Stomach (tissue), 9 donors: ENCODE measurements around the gene CHST7. TPM values are rescaled to one million over a fixed set of nuclear protein-coding genes. Genes with fewer than 3 reads are reported as not detected.

ENCODE experiments used
- DNase-seq, 2 donors: peaks; one replicate each; pipeline versions ENCODE4 v3.0.0 to v3.0.0-alpha.2; 2013 to 2019
- H3K27ac ChIP-seq, 5 donors: fragments of 200-600 bp in 4 of 5; sonication (generic) in 4 of 5; one replicate each; pipeline ENCODE4 v1.5.1; 2013 to 2019; ENCODE audit warnings: mild to moderate bottlenecking in 1 of 5, moderate library complexity in 1 of 5
- H3K27me3 ChIP-seq, 3 donors: fragments of 200-600 bp; sonication (generic); one replicate each; pipeline ENCODE4 v1.5.1; 2017 to 2019; ENCODE audit warnings: mixed run types in 1 of 3
- H3K36me3 ChIP-seq, 4 donors: fragments of 200-600 bp; sonication (generic); 1 replicate in 3 of 4; 2 replicates in 1 of 4; pipeline ENCODE4 v1.5.1; 2016 to 2019
- H3K4me1 ChIP-seq, 4 donors: fragments of 200-600 bp; sonication (generic); one replicate each; pipeline ENCODE4 v1.5.1; 2016 to 2019
- H3K4me3 ChIP-seq, 4 donors: fragments of 200-600 bp; sonication (generic) in 3 of 4; one replicate each; pipeline ENCODE4 v1.5.1; 2016 to 2019; ENCODE audit warnings: mild to moderate bottlenecking in 1 of 4
- H3K9me3 ChIP-seq, 4 donors: fragments of 200-600 bp; sonication (generic); one replicate each; pipeline ENCODE4 v1.5.1; 2016 to 2019
- CTCF ChIP-seq, 7 experiments: fragments of 450-650 bp in 4 of 7; fragments of 200-600 bp in 3 of 7; sonication (generic) in 3 of 7; IDR thresholded peaks; one replicate each; pipeline ENCODE4 v1.5.1; 2016 to 2019; ENCODE audit warnings: antibody characterized with exemption in 7 of 7, control low read depth in 2 of 7, mild to moderate bottlenecking in 1 of 7
- EP300 ChIP-seq: sonication (generic); formaldehyde crosslinking; IDR thresholded peaks from one replicate; pipeline ENCODE4 v1.6.1; 2017; ENCODE audit warnings: antibody characterized with exemption
- POLR2A ChIP-seq, 4 donors: fragments of 450-650 bp; IDR thresholded peaks; one replicate each; pipeline ENCODE4 v1.6.1; 2016; ENCODE audit warnings: antibody characterized with exemption in 4 of 4, control low read depth in 2 of 4, mild to moderate bottlenecking in 1 of 4, moderate library complexity in 1 of 4
- POLR2AphosphoS5 ChIP-seq, 3 donors: sonication (generic); formaldehyde crosslinking; IDR thresholded peaks; one replicate each; pipeline ENCODE4 v1.6.1; 2016; ENCODE audit warnings: antibody characterized with exemption in 3 of 3
- WGBS, 5 donors: extraction: QIAGEN DNeasy Blood & Tissue Kit in 3 of 5; methylation state at CpG; one replicate each; pipeline versions ENCODE4 v1.1.5 to v1.1.7; 2013 to 2018; 5-methylcytosine and 5-hydroxymethylcytosine counted together
- intact Hi-C: fragments of 100-400 bp; cut with DNase I; formaldehyde crosslinking; loops from one replicate; pipeline ENCODE4 v1.15.1; 2023; ENCODE audit warnings: low total_unique reads
- polyA plus RNA-seq, 3 donors: library from polyadenylated mRNA; stranded (reverse); fragments of 200-250 nt; gene quantifications; one replicate each; pipeline ENCODE4 v1.2.3, GENCODE V29; 2013
- total RNA-seq, 5 donors: library from RNA; depleted of rRNA; stranded (reverse); fragments of >200 nt; gene quantifications; one replicate each; pipeline versions ENCODE4 v1.1.0 to v1.2.3, GENCODE V29; 2014 to 2016
- donor health status: healthy with polysubstance abuse.
- donor health status: Bipolar disorder and iron deficiency.
- donor health status: healthy.

Gene CHST7
- total and polyA plus RNA-seq, 8 donors: 0.29 to 10.1 (median 2.1) TPM

DNA sequence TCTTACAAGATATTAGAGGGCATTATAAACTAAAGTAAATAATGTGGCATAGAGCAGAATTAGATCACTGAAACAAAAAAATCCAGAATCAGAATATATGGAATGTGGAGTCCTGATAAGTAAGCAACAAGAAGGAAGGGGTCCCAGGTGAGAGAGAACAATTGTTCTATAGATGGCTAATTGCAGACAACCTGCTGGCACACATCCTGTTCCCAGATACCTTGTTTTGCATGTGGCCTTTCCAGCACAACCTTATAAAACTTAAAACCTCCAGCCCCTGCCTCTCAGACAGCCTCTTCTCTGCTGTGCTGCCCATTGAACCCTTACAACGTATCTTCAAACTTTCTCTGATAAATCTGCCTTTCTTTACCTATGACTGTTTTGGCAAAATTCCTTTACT is 23.7 kb upstream of the CHST7 start:
- TF ChIP-seq EP300: no peak
- TF ChIP-seq CTCF (IDR thresholded peaks at IDR 0.05): no peak
- TF ChIP-seq POLR2A (IDR thresholded peaks at IDR 0.05): no peak
- no peak for TF ChIP-seq POLR2AphosphoS5 (IDR thresholded peaks at IDR 0.05)
- Histone ChIP-seq H3K4me1 (peaks cover 0 to 21% (median 8%) of the 10 kb centered on the region in 4 donors), H3K27ac (no peak overlapping the region), H3K36me3 (no peaks in the 10 kb centered on the region), H3K4me3 (no peak overlapping the region), H3K9me3 (no peaks in the 10 kb centered on the region), H3K27me3 (no peaks in the 10 kb centered on the region)
- no peak for DNase-seq
- WGBS, 5 donors: 57 to 100% (median 71%) methylated on average over 1 of the region's 1 CpG
- intact Hi-C loops: no loop called here

GRCh38 chrX:46551494-46552128 is 22.0 kb upstream of the CHST7 start:
- Histone ChIP-seq H3K4me3 (no peak overlapping the region), H3K4me1 (peaks cover 0 to 12% (median 4%) of the 10 kb centered on the region in 4 donors), H3K9me3 (no peaks in the 10 kb centered on the region), H3K36me3 (no peaks in the 10 kb centered on the region), H3K27me3 (no peaks in the 10 kb centered on the region), H3K27ac (no peak overlapping the region)
- TF ChIP-seq EP300 (no peak), POLR2AphosphoS5 (IDR thresholded peaks at IDR 0.05) (no peak), POLR2A (IDR thresholded peaks at IDR 0.05) (no peak), CTCF (IDR thresholded peaks at IDR 0.05) (no peak)
- no peak for DNase-seq
- 69 to 86% (median 76%) methylated on average over 8 of the region's 8 CpGs for WGBS, 5 donors
- intact Hi-C loops: no loop called here

GRCh38 chrX:46553935-46554334 is 19.6 kb upstream of the CHST7 start:
- TF ChIP-seq POLR2AphosphoS5 (IDR thresholded peaks at IDR 0.05) (no peak), POLR2A (IDR thresholded peaks at IDR 0.05) (no peak), CTCF (IDR thresholded peaks at IDR 0.05) (no peak), EP300 (no peak)
- H3K4me1 ChIP-seq: no peaks in the 10 kb centered on the region
- no peak for DNase-seq
- H3K27me3 ChIP-seq: no peaks in the 10 kb centered on the region
- no peak overlapping the region for H3K27ac ChIP-seq
- H3K4me3 ChIP-seq: no peak overlapping the region
- intact Hi-C loops: no loop called here
- no peaks in the 10 kb centered on the region for H3K9me3 ChIP-seq
- H3K36me3 ChIP-seq: no peaks in the 10 kb centered on the region
- WGBS, 5 donors: 67 to 93% (median 82%) methylated on average over 5 of the region's 5 CpGs

GRCh38 chrX:46554942-46555341 is 18.6 kb upstream of the CHST7 start:
- no peaks in the 10 kb centered on the region for H3K4me1 ChIP-seq
- H3K9me3 ChIP-seq: no peaks in the 10 kb centered on the region
- whole genome bisulfite sequencing, 5 donors: 24 to 42% (median 41%) methylated on average over 2 of the region's 2 CpGs
- no peak overlapping the region for H3K4me3 ChIP-seq
- DNase-seq: peak in 1 of 2 donors; percentile 20
- TF ChIP-seq CTCF (IDR thresholded peaks at IDR 0.05): peak in 1 of 7 experiments; percentile 10
- TF ChIP-seq POLR2AphosphoS5 (IDR thresholded peaks at IDR 0.05): no peak
- no peaks in the 10 kb centered on the region for H3K36me3 ChIP-seq
- intact Hi-C loops: no loop called here
- no peak overlapping the region for H3K27ac ChIP-seq
- H3K27me3 ChIP-seq: no peaks in the 10 kb centered on the region
